CD4-positive, alpha-beta T cell (primary cell): ENCODE measurements around the gene ADAMTS12. TPM values are rescaled to one million over a fixed set of nuclear protein-coding genes. Genes with fewer than 3 reads are reported as not detected.

Source experiments
- ATAC-seq: fragments of 200-7000 bp; cut with Tn5 transposase; one replicate; pipeline ENCODE4 v1.10.0; 2022; ENCODE audit warnings: mild to moderate bottlenecking; ENCODE audit not compliant: poor library complexity
- CTCF ChIA-PET: fragments of 350-600 bp; sonication (Branson Sonifier 250); formaldehyde crosslinking; loops from one replicate; lab custom pipeline; 2021; ENCODE audit warnings: antibody characterized with exemption, inconsistent platforms; lab: Charles Lee
- POLR2A ChIA-PET: fragments of 350-600 bp; sonication (Branson Sonifier 250); formaldehyde crosslinking; loops from one replicate; lab custom pipeline; 2021; ENCODE audit warnings: antibody characterized with exemption, inconsistent platforms; lab: Charles Lee
- DNase-seq, 14 experiments: peaks; one replicate each; pipeline ENCODE4 v3.0.0-alpha.2; 2013 to 2020; ENCODE audit warnings: mixed read lengths in 2 of 14
- H3K27ac ChIP-seq, 2 donors: one replicate each; pipeline versions ENCODE4 v1.5.1 to v1.7.0; 2013; ENCODE audit warnings: low read length in 2 of 2, low read depth in 1 of 2, mild to moderate bottlenecking in 1 of 2
- H3K27me3 ChIP-seq, 2 experiments: 1 replicate in 1 of 2; 2 replicates in 1 of 2; pipeline versions ENCODE4 v1.6.1 to v1.7.0; 2013; ENCODE audit warnings: low read length in 2 of 2, control low read depth in 1 of 2, mild to moderate bottlenecking in 1 of 2, moderate library complexity in 1 of 2; ENCODE audit not compliant: insufficient read depth in 2 of 2, control insufficient read depth in 1 of 2
- H3K36me3 ChIP-seq: one replicate; pipeline ENCODE4 v1.6.1; 2013; ENCODE audit warnings: low read length, control low read depth; ENCODE audit not compliant: insufficient read depth
- H3K4me1 ChIP-seq: one replicate; pipeline ENCODE4 v1.6.1; 2013; ENCODE audit warnings: low read length, control low read depth; ENCODE audit not compliant: insufficient read depth
- H3K4me3 ChIP-seq: one replicate; pipeline ENCODE4 v1.5.1; 2013; ENCODE audit warnings: mild to moderate bottlenecking, low read length, moderate library complexity
- H3K9me3 ChIP-seq, 2 experiments: 1 replicate in 1 of 2; 2 replicates in 1 of 2; pipeline versions ENCODE4 v1.6.1 to v1.7.0; 2013; ENCODE audit warnings: low read length in 2 of 2, mild to moderate bottlenecking in 2 of 2, control low read depth in 1 of 2, moderate library complexity in 1 of 2; ENCODE audit not compliant: control insufficient read depth in 1 of 2, insufficient read depth in 1 of 2
- H3K27ac Mint-ChIP-seq: one replicate; pipeline ENCODE4 v1.8.0; 2020; ENCODE audit warnings: mixed read lengths
- H3K27me3 Mint-ChIP-seq: one replicate; pipeline ENCODE4 v1.8.0; 2021; ENCODE audit warnings: mixed read lengths
- H3K36me3 Mint-ChIP-seq: one replicate; pipeline ENCODE4 v1.8.0; 2021; ENCODE audit warnings: low read depth, mixed read lengths
- H3K4me1 Mint-ChIP-seq: one replicate; pipeline ENCODE4 v1.8.0; 2021; ENCODE audit warnings: low read depth, mixed read lengths
- H3K4me3 Mint-ChIP-seq: one replicate; pipeline ENCODE4 v1.8.0; 2020; ENCODE audit warnings: mild to moderate bottlenecking, mixed read lengths
- H3K9me3 Mint-ChIP-seq: one replicate; pipeline ENCODE4 v1.8.0; 2020; ENCODE audit warnings: mixed read lengths
- intact Hi-C, 2 experiments: fragments of 100-400 bp; cut with DNase I in 1 of 2; cut with micrococcal nuclease in 1 of 2; formaldehyde crosslinking; loops; one replicate each; pipeline versions ENCODE4 v1.15.1 to v1.9.0; 2023 to 2025; cut with DNase I, micrococcal nuclease
- total RNA-seq, 174 experiments: library from RNA in 2 of 174; stranded (reverse) in 2 of 174; gene quantifications; one replicate each; pipeline ENCODE4 v1.2.3 and lab custom pipeline; 2021 to 2026
- TF ChIP-seq, protein P1 (sequence below): fragments of 200-600 bp; IDR thresholded peaks from one replicate; pipeline ENCODE4 v1.8.0; 2022; ENCODE audit warnings: antibody characterized with exemption, mild to moderate bottlenecking

The ADAMTS12 gene
- total RNA-seq, 2 experiments from 2014 or later: 0.06 TPM; not detected in 1

DNA sequence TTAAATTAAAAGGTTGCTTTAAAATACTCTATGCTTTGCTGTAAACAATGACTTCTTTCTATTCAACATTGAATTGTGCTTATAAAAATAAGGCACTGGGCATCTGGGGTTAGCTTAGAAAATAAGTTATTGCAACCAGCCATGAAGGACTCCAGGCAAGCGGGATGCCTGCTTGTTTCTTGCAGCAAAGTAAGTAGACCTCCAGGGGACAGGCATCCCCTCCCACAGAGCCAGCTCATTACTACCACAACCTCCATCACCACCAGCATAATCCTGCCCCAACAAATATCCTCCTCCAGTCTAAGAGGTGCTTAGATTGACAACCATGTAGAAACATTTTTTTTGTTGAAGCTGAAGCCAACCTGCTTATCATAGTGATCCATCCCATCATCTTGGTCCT is 260.7 kb downstream of the ADAMTS12 start:
- DNase-seq (no peak), ATAC-seq (no peak)
- intact Hi-C loops: no loop called here
- Mint-ChIP-seq H3K27ac (no peak overlapping the region), H3K27me3 (no peaks in the 10 kb centered on the region), H3K4me1 (no peaks in the 10 kb centered on the region), H3K9me3 (no peaks in the 10 kb centered on the region), H3K36me3 (no peaks in the 10 kb centered on the region), H3K4me3 (no peak overlapping the region)
- Histone ChIP-seq H3K36me3 (no peaks in the 10 kb centered on the region), H3K9me3 (peaks cover 0 to 6% of the 10 kb centered on the region in 2 experiments), H3K4me1 (no peaks in the 10 kb centered on the region), H3K4me3 (no peak overlapping the region), H3K27me3 (no peaks in the 10 kb centered on the region), H3K27ac (no peak overlapping the region)
- POLR2A ChIA-PET: no interaction called here
- CTCF ChIA-PET: no interaction called here
- TF ChIP-seq, protein P1, sequence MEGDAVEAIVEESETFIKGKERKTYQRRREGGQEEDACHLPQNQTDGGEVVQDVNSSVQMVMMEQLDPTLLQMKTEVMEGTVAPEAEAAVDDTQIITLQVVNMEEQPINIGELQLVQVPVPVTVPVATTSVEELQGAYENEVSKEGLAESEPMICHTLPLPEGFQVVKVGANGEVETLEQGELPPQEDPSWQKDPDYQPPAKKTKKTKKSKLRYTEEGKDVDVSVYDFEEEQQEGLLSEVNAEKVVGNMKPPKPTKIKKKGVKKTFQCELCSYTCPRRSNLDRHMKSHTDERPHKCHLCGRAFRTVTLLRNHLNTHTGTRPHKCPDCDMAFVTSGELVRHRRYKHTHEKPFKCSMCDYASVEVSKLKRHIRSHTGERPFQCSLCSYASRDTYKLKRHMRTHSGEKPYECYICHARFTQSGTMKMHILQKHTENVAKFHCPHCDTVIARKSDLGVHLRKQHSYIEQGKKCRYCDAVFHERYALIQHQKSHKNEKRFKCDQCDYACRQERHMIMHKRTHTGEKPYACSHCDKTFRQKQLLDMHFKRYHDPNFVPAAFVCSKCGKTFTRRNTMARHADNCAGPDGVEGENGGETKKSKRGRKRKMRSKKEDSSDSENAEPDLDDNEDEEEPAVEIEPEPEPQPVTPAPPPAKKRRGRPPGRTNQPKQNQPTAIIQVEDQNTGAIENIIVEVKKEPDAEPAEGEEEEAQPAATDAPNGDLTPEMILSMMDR: no peak

DNA sequence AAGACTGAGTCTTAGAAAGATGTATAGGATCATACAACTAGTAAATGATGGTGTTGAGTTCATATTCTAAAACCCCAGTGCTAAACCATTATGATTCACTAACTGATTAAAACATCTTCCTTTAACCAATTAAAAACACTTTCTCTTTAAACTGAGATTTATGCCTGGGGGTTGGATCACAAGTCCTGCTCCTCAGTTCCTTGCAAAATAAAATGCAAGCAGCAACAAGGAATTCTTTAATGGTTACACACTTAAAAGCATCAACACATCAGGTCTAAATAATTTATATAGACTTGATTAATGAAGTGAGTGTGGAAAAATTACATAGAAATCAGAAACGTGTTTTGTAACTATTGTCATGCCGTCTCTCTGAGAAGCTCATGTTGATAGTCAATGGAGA is 261.8 kb downstream of the ADAMTS12 start:
- no peaks in the 10 kb centered on the region for H3K4me1 Mint-ChIP-seq
- no peaks in the 10 kb centered on the region for H3K36me3 Mint-ChIP-seq
- TF ChIP-seq, protein P1: no peak
- no peaks in the 10 kb centered on the region for H3K36me3 ChIP-seq
- intact Hi-C loops: no loop called here
- no peaks in the 10 kb centered on the region for H3K27me3 Mint-ChIP-seq
- POLR2A ChIA-PET: no interaction called here
- DNase-seq (no peak), ATAC-seq (no peak)
- no peaks in the 10 kb centered on the region for H3K4me1 ChIP-seq
- H3K9me3 Mint-ChIP-seq: no peaks in the 10 kb centered on the region
- no peak overlapping the region for H3K27ac Mint-ChIP-seq
- peaks cover 0 to 8% of the 10 kb centered on the region in 2 experiments for H3K9me3 ChIP-seq
- no peak overlapping the region for H3K4me3 ChIP-seq
- H3K4me3 Mint-ChIP-seq: no peak overlapping the region
- CTCF ChIA-PET: no interaction called here
- H3K27me3 ChIP-seq: no peaks in the 10 kb centered on the region
- H3K27ac ChIP-seq: no peak overlapping the region

DNA sequence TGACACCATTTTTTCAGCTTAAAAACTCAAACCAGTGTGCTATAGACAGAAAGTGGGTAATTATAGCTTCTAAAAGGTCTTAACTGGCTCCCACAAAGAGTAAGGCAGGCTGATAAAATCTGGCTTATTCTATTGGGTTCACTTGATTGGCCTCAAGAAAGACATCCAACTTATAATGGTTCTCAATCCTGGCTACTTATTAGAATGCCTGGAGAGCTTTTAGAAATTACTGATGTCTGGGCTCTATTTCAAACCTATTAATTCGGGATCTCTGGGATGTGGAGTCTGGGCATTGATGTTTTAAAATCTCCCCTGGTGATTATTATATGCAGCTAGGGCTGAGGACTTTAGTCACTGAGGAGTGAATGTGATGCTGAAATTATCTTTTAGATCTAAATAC is 263.0 kb downstream of the ADAMTS12 start:
- Mint-ChIP-seq H3K27ac (no peak overlapping the region), H3K4me1 (no peaks in the 10 kb centered on the region), H3K4me3 (no peak overlapping the region), H3K9me3 (no peaks in the 10 kb centered on the region), H3K36me3 (no peaks in the 10 kb centered on the region), H3K27me3 (peaks cover 5% of the 10 kb centered on the region)
- TF ChIP-seq, protein P1: no peak
- ATAC-seq (no peak), DNase-seq (no peak)
- no peak overlapping the region for H3K4me3 ChIP-seq
- H3K4me1 ChIP-seq: no peaks in the 10 kb centered on the region
- peaks cover 0 to 8% of the 10 kb centered on the region in 2 experiments for H3K9me3 ChIP-seq
- H3K27me3 ChIP-seq: no peaks in the 10 kb centered on the region
- POLR2A ChIA-PET: no interaction called here
- no peaks in the 10 kb centered on the region for H3K36me3 ChIP-seq
- CTCF ChIA-PET: no interaction called here
- intact Hi-C loops: no loop called here
- H3K27ac ChIP-seq: no peak overlapping the region
